Pancreas (tissue), 10 donors: ENCODE results near the gene SHISAL2A. TPM values are rescaled to one million over a fixed set of nuclear protein-coding genes. Genes with fewer than 3 reads are reported as not detected.

Experiments
- ATAC-seq, 4 donors: fragments of 200-7000 bp; cut with Tn5 transposase; one replicate each; pipeline versions ENCODE4 v1.8.0 to v1.9.1; 2020; ENCODE audit warnings: mild to moderate bottlenecking in 4 of 4, moderate library complexity in 4 of 4
- DNase-seq, 6 donors: peaks; one replicate each; pipeline ENCODE4 v3.0.0-alpha.2; 2020
- FAIRE-seq: peaks from 2 replicates; lab custom pipeline; 2012; peaks lifted over from hg19 to GRCh38; lab: Jason Lieb, UNC
- H3K27ac ChIP-seq, 4 donors: fragments of 200-600 bp; sonication (generic); 1 replicate in 3 of 4; 2 replicates in 1 of 4; pipeline versions ENCODE4 v1.5.0 to v1.8.0; 2020
- H3K27me3 ChIP-seq, 4 donors: fragments of 200-600 bp; one replicate each; pipeline ENCODE4 v1.8.0; 2021
- H3K36me3 ChIP-seq, 3 donors: fragments of 200-600 bp; sonication (generic) in 1 of 3; one replicate each; pipeline versions ENCODE4 v1.5.0 to v1.8.0; 2020 to 2021
- H3K4me1 ChIP-seq, 3 donors: fragments of 200-600 bp; one replicate each; pipeline ENCODE4 v1.8.0; 2021
- H3K4me3 ChIP-seq, 4 donors: fragments of 200-600 bp; sonication (generic) in 2 of 4; one replicate each; pipeline versions ENCODE4 v1.5.0 to v1.8.0; 2020 to 2021
- H3K9me3 ChIP-seq, 4 donors: fragments of 200-600 bp; one replicate each; pipeline ENCODE4 v1.8.0; 2021
- CTCF ChIP-seq, 4 donors: fragments of 200-600 bp; sonication (generic) in 3 of 4; IDR thresholded peaks; one replicate each; pipeline versions ENCODE4 v1.5.0 to v1.8.0; 2021; ENCODE audit warnings: antibody characterized with exemption in 4 of 4
- WGBS, 2 donors: extraction: QIAGEN DNeasy Blood & Tissue Kit; methylation state at CpG; one replicate each; pipeline ENCODE4 v1.1.7; 2013; 5-methylcytosine and 5-hydroxymethylcytosine counted together
- intact Hi-C, 3 donors: fragments of 100-400 bp; cut with DNase I; formaldehyde crosslinking; loops; one replicate each; pipeline versions ENCODE4 v1.11.1 to v1.14.2; 2022
- polyA plus RNA-seq, 2 donors: library from polyadenylated mRNA; stranded (reverse); fragments of 200-250 nt; gene quantifications; one replicate each; pipeline ENCODE4 v1.2.3, GENCODE V29; 2013
- total RNA-seq, 6 donors: library from RNA; stranded (reverse); fragmentation: NEBNext Ultra II Directional in 4 of 6; extraction: Animal tissue kit (Norgen Biotek cat#: 25700) in 4 of 6; gene quantifications; one replicate each; pipeline versions ENCODE4 v1.2.1 to v1.2.4, GENCODE V29; 2021 to 2023
- donor health status: healthy with polysubstance abuse.
- donor health status: DM: no; HTN: no; CAD: no; lungs with moderate emphysema.
- donor health status: DM: no; HTN: no; CAD: no.
- donor health status: control.
- donor health status: control.
- donor health status: Bipolar disorder and iron deficiency.
- donor health status: DM: yes; HTN: yes; CAD: no.
- donor health status: DM: no; HTN: no; CAD: no.
- donor health status: DM: no; HTN: no; CAD: no.
- donor health status: DM: yes; HTN: yes; CAD: no.

Gene SHISAL2A
- total and polyA plus RNA-seq, 8 donors, result 0.19 to 0.66 (median 0.42) TPM; not detected in 3

- TF ChIP-seq CTCF (IDR thresholded peaks at IDR 0.05), result no peak
- H3K27ac ChIP-seq, result no peak overlapping the region
- FAIRE-seq (no peak), DNase-seq (no peak), ATAC-seq (no peak)
- no peak overlapping the region for H3K4me3 ChIP-seq
- H3K27me3 ChIP-seq, result peaks cover 0 to 5% (median 0%) of the 10 kb centered on the region in 4 donors
- WGBS, 2 donors, result 87 to 92% methylated on average over 4 of the region's 4 CpGs
- intact Hi-C loops, result no loop called here
- H3K4me1 ChIP-seq, result peaks cover 0 to 4% (median 0%) of the 10 kb centered on the region in 3 donors
- H3K36me3 ChIP-seq, result no peaks in the 10 kb centered on the region
- no peaks in the 10 kb centered on the region for H3K9me3 ChIP-seq
Observed at GRCh38 chr1:52634111-52634510, 1.1 kb downstream of the SHISAL2A start.

- H3K36me3 ChIP-seq, result no peaks in the 10 kb centered on the region
- 52 to 56% methylated on average over 4 of the region's 4 CpGs for whole genome bisulfite sequencing, 2 donors
- no peak for DNase-seq
- H3K27me3 ChIP-seq, result peaks cover 0 to 5% (median 0%) of the 10 kb centered on the region in 4 donors
- FAIRE-seq, result no peak
- peaks cover 0 to 4% (median 0%) of the 10 kb centered on the region in 3 donors for H3K4me1 ChIP-seq
- no peak for ATAC-seq
- intact Hi-C loops, result no loop called here
- H3K4me3 ChIP-seq, result no peak overlapping the region
- no peaks in the 10 kb centered on the region for H3K9me3 ChIP-seq
- H3K27ac ChIP-seq, result no peak overlapping the region
- no peak for TF ChIP-seq CTCF (IDR thresholded peaks at IDR 0.05)
Observed at GRCh38 chr1:52635321-52636089, 2.5 kb downstream of the SHISAL2A start.

GRCh38 chr1:52636721-52637695 lies 4.0 kb downstream of the SHISAL2A start:
- no peaks in the 10 kb centered on the region for H3K36me3 ChIP-seq
- H3K4me1 ChIP-seq, result peaks cover 0 to 4% (median 0%) of the 10 kb centered on the region in 3 donors
- ATAC-seq (peak in 2 of 4 donors; percentile 35 to 45), DNase-seq (no peak), FAIRE-seq (no peak)
- WGBS, 2 donors, result 68 to 75% methylated on average over 11 of the region's 11 CpGs
- H3K4me3 ChIP-seq, result no peak overlapping the region
- peaks cover 0 to 5% (median 0%) of the 10 kb centered on the region in 4 donors for H3K27me3 ChIP-seq
- TF ChIP-seq CTCF (IDR thresholded peaks at IDR 0.05), result no peak
- no peaks in the 10 kb centered on the region for H3K9me3 ChIP-seq
- intact Hi-C loops, result no loop called here
- H3K27ac ChIP-seq, result peak overlapping the region in 1 of 4 donors; percentile 41

GRCh38 chr1:52637946-52638345 lies 5.0 kb downstream of the SHISAL2A start:
- no peak overlapping the region for H3K4me3 ChIP-seq
- H3K4me1 ChIP-seq, result peaks cover 0 to 4% (median 0%) of the 10 kb centered on the region in 3 donors
- no peaks in the 10 kb centered on the region for H3K36me3 ChIP-seq
- intact Hi-C loops, result no loop called here
- no peak overlapping the region for H3K27ac ChIP-seq
- peaks cover 0 to 1% (median 0%) of the 10 kb centered on the region in 4 donors for H3K27me3 ChIP-seq
- no peak for DNase-seq
- no peak for ATAC-seq
- no peak for FAIRE-seq
- TF ChIP-seq CTCF (IDR thresholded peaks at IDR 0.05), result no peak
- WGBS, 2 donors, result 76 to 77% methylated on average over 4 of the region's 4 CpGs
- H3K9me3 ChIP-seq, result no peaks in the 10 kb centered on the region
